ENCODE measurements around the gene RAF1.

- TF ChIP-seq EZH2phosphoT487 (IDR thresholded peaks at IDR 0.05; ENCODE audit: low read length) = no peak
- TF ChIP-seq CTCF (IDR thresholded peaks at IDR 0.05; ENCODE audit: low read length) = no peak
Measured at GRCh38 chr3:12562451-12562850, 101.5 kb downstream of the RAF1 start.

All from MM.1S (cell line).